IMR-90 (cell line): ENCODE results near the gene CRLF2. TPM values are rescaled to one million over a fixed set of nuclear protein-coding genes. Genes with fewer than 3 reads are reported as not detected.

Experiments
- ATAC-seq: fragments of 200-7000 bp; cut with Tn5 transposase; 2 replicates; pipeline ENCODE4 v1.9.1; 2020; ENCODE audit warnings: low read depth, mild to moderate bottlenecking, moderate library complexity
- BruUV-seq: library from RNA; stranded (reverse); fragments of 400-500 nt; replicated peaks from 2 replicates; lab custom pipeline; 2021; lab: Mats Ljungman, UMichigan
- CTCF ChIA-PET: fragments of 300-600 bp; formaldehyde crosslinking; extraction: SDS; loops from one replicate; lab custom pipeline; 2021; ENCODE audit warnings: antibody characterized with exemption; lab: Yijun Ruan, JAX
- POLR2A ChIA-PET: fragments of 300-600 bp; sonication (Branson Sonifier 250); formaldehyde crosslinking; loops from one replicate; lab custom pipeline; 2022; ENCODE audit warnings: antibody characterized with exemption; ENCODE audit not compliant: unreplicated experiment; lab: Charles Lee
- DNase-seq: peaks from one replicate; pipeline ENCODE4 v3.0.0; 2013
- H2AFZ ChIP-seq: replicated peaks from 2 replicates; pipeline ENCODE3; 2013; ENCODE audit warnings: low read length, mild to moderate bottlenecking; ENCODE audit not compliant: poor library complexity
- H2AK5ac ChIP-seq: 2 replicates; pipeline ENCODE4 v1.6.1; 2013; ENCODE audit warnings: low read depth, low read length, inconsistent platforms
- H2AK9ac ChIP-seq: replicated peaks from 2 replicates; pipeline ENCODE3; 2013; ENCODE audit warnings: mild to moderate bottlenecking, low read depth, low read length, moderate library complexity; ENCODE audit not compliant: poor library complexity
- H2BK120ac ChIP-seq: 2 replicates; pipeline ENCODE4 v1.6.1; 2013; ENCODE audit warnings: low read depth, low read length, inconsistent platforms
- H2BK15ac ChIP-seq: 3 replicates; pipeline ENCODE4 v1.6.1; 2013; ENCODE audit warnings: low read depth, low read length, inconsistent platforms
- H2BK20ac ChIP-seq: 2 replicates; pipeline ENCODE4 v1.6.1; 2013; ENCODE audit warnings: low read depth, mild to moderate bottlenecking, inconsistent platforms, low read length, moderate library complexity
- H2BK5ac ChIP-seq: 2 replicates; pipeline ENCODE4 v1.6.1; 2013; ENCODE audit warnings: mild to moderate bottlenecking, low read depth, low read length, inconsistent platforms; ENCODE audit not compliant: poor library complexity, severe bottlenecking
- H3K14ac ChIP-seq: replicated peaks from 2 replicates; pipeline ENCODE4 v1.6.1; 2013; ENCODE audit warnings: low read depth, low read length, inconsistent platforms
- H3K18ac ChIP-seq: 2 replicates; pipeline ENCODE4 v1.6.1; 2013; ENCODE audit warnings: low read depth, low read length, control low read depth
- H3K23ac ChIP-seq: 2 replicates; pipeline ENCODE4 v1.6.1; 2013; ENCODE audit warnings: low read depth, low read length, inconsistent platforms
- H3K27ac ChIP-seq: 2 replicates; pipeline ENCODE4 v1.5.1; 2013; ENCODE audit warnings: mild to moderate bottlenecking, control low read depth, low read length; ENCODE audit not compliant: insufficient read depth
- H3K27me3 ChIP-seq: 2 replicates; pipeline ENCODE4 v1.6.1; 2013; ENCODE audit warnings: low read length; ENCODE audit not compliant: control insufficient read depth, insufficient read depth
- H3K36me3 ChIP-seq: 2 replicates; pipeline ENCODE4 v1.6.1; 2013; ENCODE audit warnings: low read length, mixed read lengths; ENCODE audit not compliant: control insufficient read depth, insufficient read depth
- H3K4ac ChIP-seq: 2 replicates; pipeline ENCODE4 v1.6.1; 2013; ENCODE audit warnings: low read depth, low read length, inconsistent platforms
- H3K4me1 ChIP-seq: 2 replicates; pipeline ENCODE4 v1.6.1; 2013; ENCODE audit warnings: low read length, mixed read lengths; ENCODE audit not compliant: control insufficient read depth, insufficient read depth
- H3K4me2 ChIP-seq: 2 replicates; pipeline ENCODE4 v1.6.1; 2013; ENCODE audit warnings: low read depth, mild to moderate bottlenecking, control low read depth, low read length, moderate library complexity
- H3K4me3 ChIP-seq: 2 replicates; pipeline ENCODE4 v1.5.1; 2013; ENCODE audit warnings: low read depth, mild to moderate bottlenecking, control low read depth, low read length, moderate library complexity; ENCODE audit not compliant: insufficient read depth
- H3K56ac ChIP-seq: 2 replicates; pipeline ENCODE4 v1.6.1; 2013; ENCODE audit warnings: low read length, inconsistent platforms; ENCODE audit not compliant: insufficient read depth; ENCODE audit errors: extremely low read depth
- H3K79me1 ChIP-seq, 2 experiments: 2 replicates each; pipeline ENCODE4 v1.6.1; 2013; ENCODE audit warnings: low read length in 2 of 2, inconsistent platforms in 1 of 2, low read depth in 1 of 2
- H3K9ac ChIP-seq: 2 replicates; pipeline ENCODE4 v1.6.1; 2013; ENCODE audit warnings: low read depth, low read length, control low read depth
- H3K9me1 ChIP-seq: 2 replicates; pipeline ENCODE4 v1.6.1; 2013; ENCODE audit warnings: low read length, inconsistent platforms; ENCODE audit not compliant: insufficient read depth
- H3K9me3 ChIP-seq: 2 replicates; pipeline ENCODE4 v1.6.1; 2013; ENCODE audit warnings: low read length; ENCODE audit not compliant: control insufficient read depth, insufficient read depth
- H4K20me1 ChIP-seq: 2 replicates; pipeline ENCODE4 v1.6.1; 2013; ENCODE audit warnings: low read length, inconsistent platforms; ENCODE audit not compliant: insufficient read depth
- H4K5ac ChIP-seq: 2 replicates; pipeline ENCODE4 v1.6.1; 2013; ENCODE audit warnings: mild to moderate bottlenecking, low read depth, low read length, control low read depth
- H4K8ac ChIP-seq, 2 experiments: 2 replicates each; pipeline ENCODE4 v1.6.1; 2013; ENCODE audit warnings: low read depth in 2 of 2, low read length in 2 of 2, control low read depth in 1 of 2, inconsistent platforms in 1 of 2
- H4K91ac ChIP-seq: 2 replicates; pipeline ENCODE4 v1.6.1; 2013; ENCODE audit warnings: low read depth, low read length, inconsistent platforms; ENCODE audit not compliant: insufficient read depth
- MAFK ChIP-seq: IDR thresholded peaks from 2 replicates; pipeline ENCODE4 v1.6.1; 2012; ENCODE audit warnings: low read depth, low read length, improper control_type of control experiment
- MAZ ChIP-seq: IDR thresholded peaks from 2 replicates; pipeline ENCODE4 v1.6.1; 2012; ENCODE audit warnings: low read depth, mild to moderate bottlenecking, low read length, improper control_type of control experiment, moderate library complexity, borderline replicate concordance
- MXI1 ChIP-seq: IDR thresholded peaks from 2 replicates; pipeline ENCODE4 v1.6.1; 2012; ENCODE audit warnings: low read depth, mild to moderate bottlenecking, low read length, moderate library complexity, borderline replicate concordance
- POLR2A ChIP-seq: IDR thresholded peaks from 2 replicates; pipeline ENCODE4 v1.6.1; 2012; ENCODE audit warnings: mild to moderate bottlenecking, low read depth, low read length
- RAD21 ChIP-seq: IDR thresholded peaks from 2 replicates; pipeline ENCODE4 v1.6.1; 2012; ENCODE audit warnings: low read length, improper control_type of control experiment
- WGBS, 2 experiments: methylation state at CpG; one replicate each; pipeline versions ENCODE4 v1.1.5 to v1.1.7; 2013; ENCODE audit warnings: missing lambda C conversion rate in 2 of 2; ENCODE audit not compliant: insufficient read length in 1 of 2; ENCODE audit errors: extremely low coverage in 2 of 2; 5-methylcytosine and 5-hydroxymethylcytosine counted together
- dilution Hi-C: fragments of 300-500 bp; cut with HindIII; formaldehyde crosslinking; loops from one replicate; pipeline ENCODE4 v1.14.3; 2018; ENCODE audit warnings: low sequenced_read_pairs; ENCODE audit not compliant: unreplicated experiment
- in situ Hi-C: fragments of 300-500 bp; cut with MboI; formaldehyde crosslinking; loops from 3 replicates; pipeline ENCODE4 v1.14.3; 2019; ENCODE audit warnings: low sequenced_read_pairs, inconsistent platforms, mixed read lengths
- intact Hi-C: fragments of 100-400 bp; cut with micrococcal nuclease; formaldehyde crosslinking; loops from 2 replicates; pipeline ENCODE4 v1.10.0; 2022
- polyA plus RNA-seq, 3 experiments: library from polyadenylated mRNA; depleted of rRNA; stranded (reverse); fragments of >200 nt; gene quantifications; 2 replicates each; pipeline ENCODE4 v1.2.3, GENCODE V29; 2012; ENCODE audit warnings: low replicate concordance in 1 of 3
- total RNA-seq: library from RNA; depleted of rRNA; stranded (reverse); fragments of >200 nt; gene quantifications from 2 replicates; pipeline ENCODE4 v1.2.3, GENCODE V29; 2012
- TF ChIP-seq, protein P1 (sequence below): fragments of 150-350 bp; IDR thresholded peaks from 2 replicates; pipeline ENCODE4 v1.6.1; 2016; ENCODE audit warnings: low read depth, mild to moderate bottlenecking, low read length, moderate library complexity, borderline replicate concordance
- TF ChIP-seq, protein P2 (sequence below): fragments of 150-350 bp; IDR thresholded peaks from 2 replicates; pipeline ENCODE4 v1.6.1; 2017; ENCODE audit warnings: mild to moderate bottlenecking, antibody characterized with exemption, low read length, low read depth

CRLF2 gene
- total and polyA plus RNA-seq, 2 of the 4 experiments (the other 2 are of a cell fraction) = not detected

DNA sequence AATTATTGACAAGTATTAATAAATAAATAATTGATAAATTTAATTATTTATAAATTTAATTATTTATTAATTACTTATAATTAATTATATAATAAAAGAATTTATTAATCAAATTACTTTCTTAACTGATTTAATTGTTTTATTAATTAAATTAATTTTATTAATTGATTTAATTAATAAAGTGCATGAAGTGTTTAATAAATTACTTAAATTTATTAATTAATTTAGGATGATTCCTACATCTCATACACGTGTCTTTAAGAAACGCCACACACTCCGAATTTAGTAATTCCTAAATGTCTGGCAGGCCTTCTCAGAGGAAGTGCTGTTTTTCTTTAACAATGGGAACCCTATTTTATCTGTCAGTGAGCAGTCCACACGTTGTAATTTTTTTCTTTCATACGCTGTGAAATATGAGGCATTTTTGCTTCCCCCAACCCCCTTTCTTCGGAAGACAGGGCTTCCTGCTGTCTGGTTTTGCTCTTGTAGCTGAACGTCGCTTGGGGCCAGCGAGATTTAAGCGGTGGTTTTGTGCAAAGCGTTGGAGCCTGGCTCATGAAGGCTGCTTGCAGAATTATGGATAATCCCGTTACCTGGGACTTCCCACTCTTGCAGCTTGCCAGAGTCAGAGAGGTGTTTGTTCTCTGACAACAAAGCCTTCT lies 46.8 kb downstream of the CRLF2 start:
- no peak overlapping the region for H2AK9ac ChIP-seq
- no peaks in the 10 kb centered on the region for H3K9me1 ChIP-seq
- dilution Hi-C loops (no loop called here), in situ Hi-C loops (no loop called here), intact Hi-C loops (no loop called here)
- TF ChIP-seq, protein P1, sequence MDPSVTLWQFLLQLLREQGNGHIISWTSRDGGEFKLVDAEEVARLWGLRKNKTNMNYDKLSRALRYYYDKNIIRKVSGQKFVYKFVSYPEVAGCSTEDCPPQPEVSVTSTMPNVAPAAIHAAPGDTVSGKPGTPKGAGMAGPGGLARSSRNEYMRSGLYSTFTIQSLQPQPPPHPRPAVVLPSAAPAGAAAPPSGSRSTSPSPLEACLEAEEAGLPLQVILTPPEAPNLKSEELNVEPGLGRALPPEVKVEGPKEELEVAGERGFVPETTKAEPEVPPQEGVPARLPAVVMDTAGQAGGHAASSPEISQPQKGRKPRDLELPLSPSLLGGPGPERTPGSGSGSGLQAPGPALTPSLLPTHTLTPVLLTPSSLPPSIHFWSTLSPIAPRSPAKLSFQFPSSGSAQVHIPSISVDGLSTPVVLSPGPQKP = no peak
- TF ChIP-seq MXI1 = no peak
- no peak for TF ChIP-seq POLR2A
- no peak for TF ChIP-seq MAZ
- TF ChIP-seq MAFK = no peak
- TF ChIP-seq RAD21 = no peak
- TF ChIP-seq, protein P2, sequence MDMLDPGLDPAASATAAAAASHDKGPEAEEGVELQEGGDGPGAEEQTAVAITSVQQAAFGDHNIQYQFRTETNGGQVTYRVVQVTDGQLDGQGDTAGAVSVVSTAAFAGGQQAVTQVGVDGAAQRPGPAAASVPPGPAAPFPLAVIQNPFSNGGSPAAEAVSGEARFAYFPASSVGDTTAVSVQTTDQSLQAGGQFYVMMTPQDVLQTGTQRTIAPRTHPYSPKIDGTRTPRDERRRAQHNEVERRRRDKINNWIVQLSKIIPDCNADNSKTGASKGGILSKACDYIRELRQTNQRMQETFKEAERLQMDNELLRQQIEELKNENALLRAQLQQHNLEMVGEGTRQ = no peak
- 40% methylated on average over 1 of the region's 12 CpGs; no CpG with 5 or more reads in 1 of the 2 experiments for WGBS, 2 experiments
- H4K91ac ChIP-seq = no peak overlapping the region
- POLR2A ChIA-PET = no interaction called here
- no peak overlapping the region for H2BK15ac ChIP-seq
- no peaks in the 10 kb centered on the region for H3K36me3 ChIP-seq
- no peak overlapping the region for H2BK20ac ChIP-seq
- H3K9me3 ChIP-seq = peaks cover 6% of the 10 kb centered on the region
- no peak overlapping the region for H2BK120ac ChIP-seq
- H2BK5ac ChIP-seq = no peak overlapping the region
- no peak overlapping the region for H3K18ac ChIP-seq
- no peak overlapping the region for H3K4me3 ChIP-seq
- no peaks in the 10 kb centered on the region for H3K79me1 ChIP-seq
- no TSS peak for BruUV-seq
- no peaks in the 10 kb centered on the region for H3K27me3 ChIP-seq
- no peak overlapping the region for H3K4me2 ChIP-seq
- H3K9ac ChIP-seq = no peak overlapping the region
- ATAC-seq (no peak), DNase-seq (no peak)
- no peak overlapping the region for H4K5ac ChIP-seq
- no peaks in the 10 kb centered on the region for H4K20me1 ChIP-seq
- H2AK5ac ChIP-seq = no peak overlapping the region
- H4K8ac ChIP-seq = no peak overlapping the region
- no peak overlapping the region for H2AFZ ChIP-seq
- H3K27ac ChIP-seq = no peak overlapping the region
- no peak overlapping the region for H3K14ac ChIP-seq
- no peak overlapping the region for H3K23ac ChIP-seq
- H3K4ac ChIP-seq = no peak overlapping the region
- CTCF ChIA-PET = no interaction called here
- H3K56ac ChIP-seq = no peak overlapping the region
- H3K4me1 ChIP-seq = no peaks in the 10 kb centered on the region
